ENCODE measurements around the gene MAMLD1.

Gene MAMLD1

GRCh38 chrX:150408007-150408406 lies 44.9 kb downstream of the MAMLD1 start:
- no peak for DNase-seq

GRCh38 chrX:150408561-150408960 lies 45.4 kb downstream of the MAMLD1 start:
- DNase-seq: no peak

- no peak for DNase-seq
These were observed 46.4 kb downstream of the MAMLD1 start for GRCh38 chrX:150409486-150409885.

- no peak for DNase-seq
These were observed 46.8 kb downstream of the MAMLD1 start for GRCh38 chrX:150409964-150410363.

GRCh38 chrX:150410513-150410912 lies 47.4 kb downstream of the MAMLD1 start:
- peak; percentile 39 for DNase-seq

GRCh38 chrX:150411656-150412055 lies 48.5 kb downstream of the MAMLD1 start:
- no peak for DNase-seq

GRCh38 chrX:150414228-150414627 lies 51.1 kb downstream of the MAMLD1 start:
- DNase-seq: no peak

GRCh38 chrX:150416469-150416868 lies 53.4 kb downstream of the MAMLD1 start:
- DNase-seq: no peak

GRCh38 chrX:150421816-150422215 lies 58.7 kb downstream of the MAMLD1 start:
- no peak for DNase-seq

- no peak for DNase-seq
These were observed 66.5 kb downstream of the MAMLD1 start for GRCh38 chrX:150429594-150429993.

GRCh38 chrX:150436195-150436594 lies 73.1 kb downstream of the MAMLD1 start:
- DNase-seq: no peak

GRCh38 chrX:150438165-150438564 lies 75.0 kb downstream of the MAMLD1 start:
- DNase-seq: no peak

GRCh38 chrX:150446151-150446550 lies 83.0 kb downstream of the MAMLD1 start:
- no peak for DNase-seq

GRCh38 chrX:150446995-150447394 lies 83.9 kb downstream of the MAMLD1 start:
- DNase-seq: no peak

GRCh38 chrX:150449313-150449712 lies 86.2 kb downstream of the MAMLD1 start:
- no peak for DNase-seq

- DNase-seq: no peak
These were observed 87.5 kb downstream of the MAMLD1 start for GRCh38 chrX:150450519-150451177.

GRCh38 chrX:150451953-150452352 lies 88.8 kb downstream of the MAMLD1 start:
- no peak for DNase-seq

- DNase-seq: no peak
These were observed 91.0 kb downstream of the MAMLD1 start for GRCh38 chrX:150454083-150454482.

GRCh38 chrX:150454508-150455214 lies 91.5 kb downstream of the MAMLD1 start:
- DNase-seq: no peak

- DNase-seq: no peak
These were observed 92.1 kb downstream of the MAMLD1 start for GRCh38 chrX:150455215-150455608.

- no peak for DNase-seq
These were observed 93.3 kb downstream of the MAMLD1 start for GRCh38 chrX:150456466-150456865.

GRCh38 chrX:150456941-150457340 lies 93.8 kb downstream of the MAMLD1 start:
- no peak for DNase-seq

GRCh38 chrX:150459196-150459595 lies 96.1 kb downstream of the MAMLD1 start:
- no peak for DNase-seq

- no peak for DNase-seq
These were observed 96.9 kb downstream of the MAMLD1 start for GRCh38 chrX:150460063-150460462.

- DNase-seq: no peak
These were observed 97.7 kb downstream of the MAMLD1 start for GRCh38 chrX:150460781-150461180.
